K562 (cell line): Measurements from ENCODE around the gene ACADSB. TPM values are rescaled to one million over a fixed set of nuclear protein-coding genes. Genes with fewer than 3 reads are reported as not detected.

ENCODE experiments used
- ELK3 ChIP-seq: fragments of 450-650 bp; formaldehyde crosslinking; IDR thresholded peaks from 2 replicates; pipeline ENCODE4 v1.4.0; 2020; ENCODE audit warnings: mild to moderate bottlenecking
- GABPB1 ChIP-seq: sonication (generic); formaldehyde crosslinking; IDR thresholded peaks from 2 replicates; pipeline ENCODE4 v1.8.0; 2022; ENCODE audit warnings: mild to moderate bottlenecking, missing genetic modification reagents
- ZBTB40 ChIP-seq, 2 experiments: fragments of 450-650 bp in 1 of 2; sonication (generic) in 1 of 2; formaldehyde crosslinking in 1 of 2; IDR thresholded peaks; 2 replicates each; pipeline versions ENCODE4 v1.7.1 to v1.9.0; 2016 to 2022; ENCODE audit warnings: inconsistent platforms in 1 of 2, mild to moderate bottlenecking in 1 of 2, missing genetic modification reagents in 1 of 2
- ZNF696 ChIP-seq: fragments of 250-450 bp; sonication (Bioruptor Pico); conservative IDR thresholded peaks from 2 replicates; pipeline ENCODE4 v1.4.0; 2020; ENCODE audit warnings: mild to moderate bottlenecking, moderate library complexity
- polyA plus RNA-seq, 8 experiments: library from polyadenylated mRNA; depleted of rRNA in 4 of 8; stranded (reverse) in 5 of 8; unstranded in 3 of 8; fragments of >200 nt; fragmentation: Nextera tagmentation in 2 of 8; fragmentation: Illumina TruSeq in 1 of 8; extraction: Ambion mirVana in 2 of 8; extraction: Trizol in 1 of 8; gene quantifications; 2 replicates each; pipeline versions ENCODE4 v1.2.1 to v1.2.3, GENCODE V29; 2011 to 2014; ENCODE audit warnings: inconsistent platforms in 1 of 8, missing spikeins in 1 of 8
- total RNA-seq, 7 experiments: library from RNA; depleted of rRNA in 6 of 7; stranded (reverse); fragments of >200 nt in 6 of 7; fragmentation: Illumina TruSeq in 2 of 7; extraction: Trizol in 2 of 7; gene quantifications; 2 replicates each; pipeline versions ENCODE4 v1.2.1 to v1.2.3, GENCODE V29; 2011 to 2021; ENCODE audit warnings: low replicate concordance in 1 of 7
- TF ChIP-seq, protein P1 (sequence below), 2 experiments: fragments of 450-650 bp; IDR thresholded peaks; 2 replicates each; pipeline ENCODE4 v1.6.1; 2016; ENCODE audit warnings: mild to moderate bottlenecking in 2 of 2, borderline replicate concordance in 1 of 2, low read depth in 1 of 2, moderate library complexity in 1 of 2

The ACADSB gene
- total and polyA plus RNA-seq, 9 of the 15 experiments (the other 6 are each of a cell fraction or from before 2014, with no cell fraction given): 2.9 to 9.1 (median 5.8) TPM

- TF ChIP-seq ZBTB40 (IDR thresholded peaks at IDR 0.05) (0 out of 2 replicates have a peak, but pooled peaks have one; percentile 35), ZBTB40 (CRISPR knock-in tag; IDR thresholded peaks at IDR 0.05) (no peak), ELK3 (CRISPR knock-in tag) (no peak), GABPB1 (CRISPR knock-in tag) (peak; percentile 71), ZNF696 (no peak)
- TF ChIP-seq, protein P1, sequence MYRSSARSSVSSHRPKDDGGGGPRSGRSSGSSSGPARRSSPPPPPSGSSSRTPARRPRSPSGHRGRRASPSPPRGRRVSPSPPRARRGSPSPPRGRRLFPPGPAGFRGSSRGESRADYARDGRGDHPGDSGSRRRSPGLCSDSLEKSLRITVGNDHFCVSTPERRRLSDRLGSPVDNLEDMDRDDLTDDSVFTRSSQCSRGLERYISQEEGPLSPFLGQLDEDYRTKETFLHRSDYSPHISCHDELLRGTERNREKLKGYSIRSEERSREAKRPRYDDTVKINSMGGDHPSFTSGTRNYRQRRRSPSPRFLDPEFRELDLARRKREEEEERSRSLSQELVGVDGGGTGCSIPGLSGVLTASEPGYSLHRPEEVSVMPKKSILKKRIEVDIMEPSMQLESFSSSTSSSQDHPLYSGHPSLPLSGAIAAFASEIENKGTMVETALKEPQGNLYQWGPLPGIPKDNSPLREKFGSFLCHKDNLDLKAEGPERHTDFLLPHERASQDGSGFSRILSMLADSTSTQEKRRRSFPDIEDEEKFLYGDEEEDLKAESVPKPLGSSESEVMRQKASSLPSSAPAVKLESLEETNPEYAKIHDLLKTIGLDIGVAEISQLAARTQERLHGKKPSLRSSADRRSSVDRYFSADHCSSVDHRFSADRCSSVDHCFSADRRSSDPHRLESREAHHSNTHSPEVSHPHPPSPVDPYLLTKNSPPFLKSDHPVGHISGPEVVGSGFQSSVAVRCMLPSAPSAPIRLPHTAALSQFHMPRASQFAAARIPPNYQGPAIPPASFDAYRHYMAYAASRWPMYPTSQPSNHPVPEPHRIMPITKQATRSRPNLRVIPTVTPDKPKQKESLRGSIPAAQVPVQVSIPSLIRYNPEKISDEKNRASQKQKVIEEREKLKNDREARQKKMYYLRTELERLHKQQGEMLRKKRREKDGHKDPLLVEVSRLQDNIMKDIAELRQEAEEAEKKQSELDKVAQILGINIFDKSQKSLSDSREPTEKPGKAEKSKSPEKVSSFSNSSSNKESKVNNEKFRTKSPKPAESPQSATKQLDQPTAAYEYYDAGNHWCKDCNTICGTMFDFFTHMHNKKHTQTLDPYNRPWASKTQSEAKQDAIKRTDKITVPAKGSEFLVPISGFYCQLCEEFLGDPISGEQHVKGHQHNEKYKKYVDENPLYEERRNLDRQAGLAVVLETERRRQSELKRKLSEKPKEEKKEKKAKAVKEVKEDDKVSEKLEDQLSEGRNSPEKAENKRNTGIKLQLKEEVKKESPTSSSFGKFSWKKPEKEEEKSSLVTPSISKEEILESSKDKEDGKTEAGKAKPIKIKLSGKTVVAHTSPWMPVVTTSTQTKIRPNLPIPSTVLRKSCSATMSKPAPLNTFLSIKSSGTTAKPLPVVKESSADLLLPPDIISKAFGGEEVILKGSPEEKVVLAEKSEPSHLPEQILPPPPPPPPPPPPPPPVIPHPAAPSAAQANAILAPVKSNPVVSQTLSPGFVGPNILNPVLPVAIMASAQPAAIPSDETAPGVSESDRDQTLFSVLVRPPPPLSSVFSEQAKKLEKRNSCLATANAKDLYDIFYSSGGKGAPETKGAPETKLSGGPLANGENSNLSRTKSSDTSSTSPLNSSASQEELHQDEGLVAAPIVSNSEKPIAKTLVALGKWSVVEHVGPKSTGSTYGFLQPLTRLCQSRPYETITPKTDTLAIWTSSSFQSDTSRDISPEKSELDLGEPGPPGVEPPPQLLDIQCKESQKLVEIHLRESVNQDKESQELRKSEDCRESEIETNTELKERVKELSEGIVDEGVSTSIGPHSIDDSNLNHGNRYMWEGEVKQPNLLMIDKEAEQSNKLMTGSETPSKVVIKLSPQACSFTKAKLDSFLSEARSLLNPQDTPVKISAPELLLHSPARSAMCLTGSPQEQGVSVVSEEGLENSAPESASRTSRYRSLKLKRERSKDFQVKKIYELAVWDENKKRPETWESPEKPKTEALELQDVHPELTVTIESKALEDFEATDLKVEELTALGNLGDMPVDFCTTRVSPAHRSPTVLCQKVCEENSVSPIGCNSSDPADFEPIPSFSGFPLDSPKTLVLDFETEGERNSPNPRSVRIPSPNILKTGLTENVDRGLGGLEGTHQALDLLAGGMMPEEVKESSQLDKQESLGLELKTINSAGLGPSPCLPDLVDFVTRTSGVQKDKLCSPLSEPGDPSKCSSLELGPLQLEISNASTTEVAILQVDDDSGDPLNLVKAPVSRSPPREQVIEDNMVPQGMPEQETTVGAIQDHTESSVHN (IDR thresholded peaks at IDR 0.05; ENCODE audit: borderline replicate concordance in 1 of 2, low read depth in 1 of 2): no peak
These were observed 28.4 kb upstream of the ACADSB start, which contains the start of gene PSTK (continued) for GRCh38 chr10:122980209-122981065.
